SKM-1 (cell line): ENCODE results near the gene MLLT10.

Experiments used
- DNase-seq: peaks from one replicate; lab custom pipeline; 2025; ENCODE audit not compliant: unreplicated experiment; lab: John Stamatoyannopoulos, UW

Gene MLLT10

GRCh38 chr10:21501091-21501490 is 32.9 kb upstream of the MLLT10 start:
- no peak for DNase-seq

- no peak for DNase-seq
Measured at GRCh38 chr10:21501731-21502347, 32.2 kb upstream of the MLLT10 start.

- no peak for DNase-seq
Measured at GRCh38 chr10:21502348-21502740, 31.7 kb upstream of the MLLT10 start.

- DNase-seq = no peak
Measured at GRCh38 chr10:21503542-21503941, 30.5 kb upstream of the MLLT10 start.

GRCh38 chr10:21505711-21506278 is 28.2 kb upstream of the MLLT10 start:
- no peak for DNase-seq

- DNase-seq = no peak
Measured at GRCh38 chr10:21506351-21506750, 27.7 kb upstream of the MLLT10 start.

GRCh38 chr10:21507150-21507549 is 26.9 kb upstream of the MLLT10 start:
- no peak for DNase-seq

GRCh38 chr10:21508706-21509331 is 25.2 kb upstream of the MLLT10 start:
- no peak for DNase-seq

GRCh38 chr10:21509341-21510240 is 24.4 kb upstream of the MLLT10 start:
- no peak for DNase-seq

- no peak for DNase-seq
Measured at GRCh38 chr10:21510241-21511094, 23.6 kb upstream of the MLLT10 start.

GRCh38 chr10:21511095-21511570 is 22.9 kb upstream of the MLLT10 start:
- DNase-seq = no peak

GRCh38 chr10:21511946-21512572 is 22.0 kb upstream of the MLLT10 start:
- no peak for DNase-seq

GRCh38 chr10:21512573-21513404 is 21.2 kb upstream of the MLLT10 start:
- DNase-seq = no peak

GRCh38 chr10:21513405-21513788 is 20.6 kb upstream of the MLLT10 start:
- no peak for DNase-seq

GRCh38 chr10:21514129-21514817 is 19.8 kb upstream of the MLLT10 start:
- no peak for DNase-seq

GRCh38 chr10:21514818-21515351 is 19.1 kb upstream of the MLLT10 start:
- DNase-seq = no peak

GRCh38 chr10:21515361-21516241 is 18.4 kb upstream of the MLLT10 start:
- no peak for DNase-seq
